Thoracic aorta endothelial cell (primary cell): ENCODE results near the gene DUSP16. TPM values are rescaled to one million over a fixed set of nuclear protein-coding genes. Genes with fewer than 3 reads are reported as not detected.

Source experiments
- total RNA-seq: library from RNA; depleted of rRNA; stranded (reverse); fragments of >200 nt; gene quantifications from 2 replicates; pipeline ENCODE4 v1.2.3, GENCODE V29; 2012

DUSP16 gene, protein sequence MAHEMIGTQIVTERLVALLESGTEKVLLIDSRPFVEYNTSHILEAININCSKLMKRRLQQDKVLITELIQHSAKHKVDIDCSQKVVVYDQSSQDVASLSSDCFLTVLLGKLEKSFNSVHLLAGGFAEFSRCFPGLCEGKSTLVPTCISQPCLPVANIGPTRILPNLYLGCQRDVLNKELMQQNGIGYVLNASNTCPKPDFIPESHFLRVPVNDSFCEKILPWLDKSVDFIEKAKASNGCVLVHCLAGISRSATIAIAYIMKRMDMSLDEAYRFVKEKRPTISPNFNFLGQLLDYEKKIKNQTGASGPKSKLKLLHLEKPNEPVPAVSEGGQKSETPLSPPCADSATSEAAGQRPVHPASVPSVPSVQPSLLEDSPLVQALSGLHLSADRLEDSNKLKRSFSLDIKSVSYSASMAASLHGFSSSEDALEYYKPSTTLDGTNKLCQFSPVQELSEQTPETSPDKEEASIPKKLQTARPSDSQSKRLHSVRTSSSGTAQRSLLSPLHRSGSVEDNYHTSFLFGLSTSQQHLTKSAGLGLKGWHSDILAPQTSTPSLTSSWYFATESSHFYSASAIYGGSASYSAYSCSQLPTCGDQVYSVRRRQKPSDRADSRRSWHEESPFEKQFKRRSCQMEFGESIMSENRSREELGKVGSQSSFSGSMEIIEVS
- 8.1 and 13.6 TPM in 2 replicates for total RNA-seq

DNA sequence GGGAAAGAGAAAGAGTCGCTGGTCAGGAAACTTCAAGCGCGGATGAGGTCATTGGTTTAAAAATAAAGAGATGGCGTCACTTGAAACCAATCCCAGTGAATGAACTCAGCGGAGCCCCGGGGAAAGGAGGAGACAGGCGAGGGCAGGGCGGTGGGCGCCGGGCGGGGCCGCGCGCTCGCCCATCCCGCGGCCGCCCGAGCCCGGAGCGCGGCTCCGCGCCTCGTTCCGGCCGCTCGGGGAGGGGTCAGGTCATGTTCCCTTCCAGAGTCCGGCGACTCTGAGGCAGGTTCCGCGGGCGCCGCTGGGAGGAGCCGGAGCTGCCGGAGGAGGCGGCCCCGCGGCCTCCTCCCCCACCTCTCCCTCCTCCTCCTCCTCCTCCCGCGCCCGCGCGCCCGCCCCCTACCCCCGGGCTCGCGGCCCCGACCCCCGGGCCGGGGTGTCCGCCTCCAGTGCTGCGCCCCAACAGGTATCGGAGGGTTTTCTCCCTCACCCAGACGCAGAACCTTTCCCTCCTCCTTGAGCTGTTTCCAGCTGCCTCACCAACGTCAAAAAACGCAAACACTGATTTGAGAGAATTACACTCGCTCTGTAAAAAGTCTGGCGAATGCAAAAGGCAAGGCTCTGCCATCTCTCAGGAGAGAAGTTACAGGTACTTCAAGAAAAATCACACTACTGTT lies at the start of gene DUSP16:
Gene DUSP16, minus strand, starts transcription at position 279 of the 677 bp plus-strand sequence. CDS start 41,765 bp downstream, outside the sequence.

DNA sequence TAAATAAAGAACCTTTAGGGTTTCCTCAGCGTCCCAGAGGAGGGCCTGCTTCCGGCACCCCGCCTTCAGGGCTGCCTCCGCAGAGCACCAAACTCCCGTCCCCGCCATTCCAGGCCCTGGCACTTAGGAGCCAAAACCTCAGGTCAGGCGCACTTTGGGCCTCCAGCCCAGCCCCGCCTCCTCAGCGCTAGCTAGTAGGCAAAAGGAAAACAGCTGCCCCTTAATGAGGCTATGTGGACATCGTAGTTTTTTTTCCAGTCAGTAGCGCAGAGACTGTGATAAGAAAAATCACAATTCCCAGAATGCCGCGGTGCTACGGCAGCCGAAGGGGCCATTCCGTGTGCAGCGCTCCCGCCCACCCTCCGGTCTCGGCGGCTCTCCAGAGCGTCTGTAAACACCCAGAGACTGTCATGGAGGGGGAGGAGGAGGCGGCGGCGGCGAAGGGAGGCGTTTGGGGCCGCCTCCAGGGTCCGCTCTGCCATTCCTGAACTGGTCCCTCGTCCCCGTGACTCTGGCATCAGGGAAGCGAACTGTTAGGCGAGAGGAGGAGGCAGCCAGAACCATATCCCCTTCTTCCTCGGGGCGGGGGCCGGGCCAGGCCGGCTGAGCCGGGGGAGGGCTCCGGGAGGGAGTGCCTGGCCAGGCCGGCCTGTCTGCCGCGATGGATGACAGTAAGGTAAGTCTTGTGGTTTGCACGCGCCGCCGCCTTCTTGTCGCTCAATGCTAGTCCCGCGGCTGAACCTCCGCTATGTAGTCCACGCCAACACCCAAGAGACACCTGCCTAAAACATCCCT lies 49.0 kb upstream of the DUSP16 start, which contains the start of gene CREBL2:
Gene CREBL2, plus strand, starts transcription at position 365 of the 795 bp plus-strand sequence. Its CDS starts 297 bp downstream, at position 662.

Other genes starting within 250 kb of the DUSP16 start
- 43.6 and 49.5 TPM in 2 replicates for gene MANSC1, start 212.6 kb downstream of the DUSP16 start, total RNA-seq
- gene BORCS5, start 205.8 kb downstream of the DUSP16 start, total RNA-seq: 6.5 and 9.2 TPM in 2 replicates
- 28.1 and 32.9 TPM in 2 replicates for gene CREBL2, start 49.0 kb upstream of the DUSP16 start, total RNA-seq
- 0.80 and 2.0 TPM in 2 replicates for gene GPR19, start 133.3 kb upstream of the DUSP16 start, total RNA-seq
- gene CDKN1B, start 154.5 kb upstream of the DUSP16 start, total RNA-seq: 34.4 and 39.9 TPM in 2 replicates
- 2.7 and 3.1 TPM in 2 replicates for gene APOLD1, start 222.8 kb upstream of the DUSP16 start, total RNA-seq